NCI-H1105 (cell line): Measurements from ENCODE around the gene BTNL8.
"Not testable (repeated sequence)": the region's sequence is repeated elsewhere in the genome, so short reads cannot be mapped to it uniquely, and the experiment has no call there.

Source experiments
- DNase-seq: peaks from one replicate; lab custom pipeline; 2025; lab: John Stamatoyannopoulos, UW

The BTNL8 gene

DNA sequence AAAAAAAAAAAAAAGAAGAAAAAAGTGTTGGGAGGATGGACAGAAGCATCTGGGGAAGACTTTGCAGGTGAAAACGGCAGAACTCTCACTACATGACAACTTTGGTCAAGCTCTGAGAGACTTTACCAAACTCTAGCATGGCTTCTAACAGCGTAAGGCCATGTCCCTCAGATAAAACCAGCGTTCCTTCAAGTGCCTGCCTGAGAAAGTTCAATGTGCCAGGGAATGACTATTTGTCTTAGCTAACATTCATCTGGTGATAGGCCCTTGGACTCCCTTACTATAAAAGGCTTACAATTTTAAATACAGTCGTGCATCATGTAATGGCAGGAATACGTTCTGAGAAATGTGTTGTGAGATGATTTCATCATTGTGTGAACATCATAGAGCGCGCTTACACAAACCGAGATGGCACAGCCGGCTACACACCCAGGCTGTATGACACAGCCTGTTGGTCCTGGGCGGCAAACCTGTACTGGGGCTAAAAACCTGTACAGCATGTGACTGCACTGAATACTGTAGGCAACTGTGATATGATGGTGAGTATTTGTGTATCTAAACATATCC lies 23.0 kb upstream of the BTNL8 start:
- no peak for DNase-seq

DNA sequence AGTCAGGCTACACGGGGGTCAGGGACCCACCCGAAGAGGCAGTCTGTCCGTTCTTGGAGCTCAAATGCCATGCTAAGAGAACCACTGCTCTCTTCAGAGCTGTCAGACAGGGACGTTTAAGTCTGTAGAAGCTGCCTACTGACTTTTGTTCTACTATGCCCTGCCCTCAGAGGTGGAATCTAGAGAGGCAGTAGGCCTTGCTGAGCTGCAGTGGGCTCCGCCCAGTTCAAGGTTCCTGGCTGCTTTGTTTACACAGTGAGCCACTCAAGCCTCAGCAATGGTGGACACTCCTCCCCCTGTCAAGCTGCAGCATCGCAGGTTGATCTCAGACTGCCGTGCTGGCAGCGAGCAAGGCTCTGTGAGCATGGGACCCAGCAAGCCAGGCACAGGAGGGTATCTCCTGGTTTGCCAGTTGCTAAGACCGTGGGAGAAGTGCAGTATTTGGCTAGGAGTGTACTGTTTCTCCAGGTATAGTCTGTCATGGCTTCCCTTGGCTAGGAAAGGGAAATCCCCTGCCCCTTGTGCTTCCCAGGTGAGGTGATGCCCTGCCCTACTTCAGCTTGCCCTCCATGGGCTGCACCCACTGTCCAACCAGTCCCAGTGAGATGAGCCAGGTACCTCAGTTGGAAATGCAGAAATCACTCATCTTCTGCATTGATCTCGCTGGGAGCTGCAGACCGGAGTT lies 13.0 kb upstream of the BTNL8 start:
- not testable (repeated sequence) for DNase-seq

DNA sequence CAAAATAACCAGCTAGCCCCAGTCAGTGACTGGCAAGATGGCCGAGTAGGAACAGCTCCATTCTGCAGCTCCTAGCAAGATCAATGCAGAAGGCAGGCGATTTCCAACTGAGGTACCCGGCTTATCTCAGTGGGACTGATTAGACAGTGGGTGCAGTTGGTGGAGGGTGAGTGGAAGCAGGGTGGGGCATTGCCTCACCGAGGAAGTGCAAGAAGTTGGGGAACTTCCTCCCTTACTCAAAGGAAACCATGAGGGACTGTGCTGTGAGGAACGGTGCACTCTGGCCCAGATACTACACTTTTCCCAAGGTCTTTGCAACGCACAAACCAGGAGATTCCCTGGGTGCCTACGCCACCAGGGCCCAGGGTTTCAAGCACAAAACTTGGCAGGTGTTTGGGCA lies 9.6 kb upstream of the BTNL8 start:
- DNase-seq = no peak

DNA sequence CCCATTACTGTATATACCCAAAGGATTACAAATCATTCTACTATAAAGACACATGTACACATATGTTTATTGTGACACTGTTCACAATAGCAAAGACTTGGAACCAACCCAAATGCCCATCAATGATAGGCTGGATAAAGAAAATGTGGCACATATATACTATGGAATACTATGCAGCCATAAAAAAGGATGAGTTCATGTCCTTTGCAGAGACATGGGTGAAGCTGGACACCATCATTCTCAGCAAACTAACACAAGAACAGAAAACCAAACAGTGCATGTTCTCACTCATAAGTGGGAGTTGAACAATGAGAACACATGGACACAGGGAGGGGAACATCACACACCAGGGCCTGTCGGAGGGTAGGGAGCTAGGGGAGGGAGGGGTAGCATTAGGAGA lies 3.6 kb upstream of the BTNL8 start:
- DNase-seq = not testable (repeated sequence)

DNA sequence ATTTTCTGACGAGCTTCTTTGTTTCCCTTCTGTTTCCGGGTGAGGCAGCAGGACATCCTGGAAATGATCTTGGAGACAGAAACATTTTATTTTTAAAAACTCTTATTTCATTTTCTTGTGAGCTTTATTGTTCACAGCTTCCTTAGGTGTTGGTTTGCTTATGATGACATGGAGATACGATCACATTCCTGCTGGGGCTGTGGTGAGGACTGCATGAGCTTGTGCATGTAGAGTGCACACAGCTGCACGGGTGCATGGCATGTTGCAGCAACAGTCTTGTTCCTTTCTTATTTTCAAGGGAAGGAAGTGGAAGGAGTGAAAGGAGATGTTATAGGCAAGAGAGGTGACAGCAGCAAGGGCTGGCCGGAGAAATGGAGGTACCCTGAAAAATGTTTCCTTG lies 1.2 kb downstream of the BTNL8 start:
- DNase-seq = no peak

DNA sequence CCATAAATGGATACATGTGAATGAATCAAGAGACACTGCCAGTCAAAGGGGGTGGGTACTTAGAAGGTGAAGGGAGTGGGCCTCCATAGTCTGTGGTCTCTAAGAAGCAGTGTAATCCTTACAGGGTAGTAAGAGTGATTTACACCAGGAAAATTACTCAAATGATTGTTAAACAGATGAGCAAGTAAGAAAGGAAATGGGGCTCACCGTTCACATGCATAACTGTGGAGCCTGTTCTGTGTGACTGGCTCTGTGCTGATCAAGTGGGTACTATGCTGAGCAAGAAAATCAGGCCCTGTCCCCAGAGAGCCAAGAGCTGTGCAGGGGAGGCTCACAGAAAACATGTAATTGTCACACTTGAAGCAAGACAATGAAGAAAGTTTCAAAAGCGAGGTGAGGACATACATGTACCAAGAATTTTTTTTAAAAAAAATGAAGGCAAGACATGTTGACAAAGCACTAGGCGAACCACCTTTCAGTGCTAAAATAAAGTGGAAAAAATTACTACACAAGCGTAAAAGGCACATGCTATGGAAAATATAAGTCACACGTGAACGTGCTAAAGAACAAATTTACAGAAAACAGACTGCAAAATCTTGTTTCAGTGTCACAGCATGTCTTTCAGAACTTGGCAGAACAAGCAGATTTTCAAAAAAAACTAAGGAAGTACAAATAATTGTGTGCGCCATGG lies 2.5 kb downstream of the BTNL8 start:
- no peak for DNase-seq

DNA sequence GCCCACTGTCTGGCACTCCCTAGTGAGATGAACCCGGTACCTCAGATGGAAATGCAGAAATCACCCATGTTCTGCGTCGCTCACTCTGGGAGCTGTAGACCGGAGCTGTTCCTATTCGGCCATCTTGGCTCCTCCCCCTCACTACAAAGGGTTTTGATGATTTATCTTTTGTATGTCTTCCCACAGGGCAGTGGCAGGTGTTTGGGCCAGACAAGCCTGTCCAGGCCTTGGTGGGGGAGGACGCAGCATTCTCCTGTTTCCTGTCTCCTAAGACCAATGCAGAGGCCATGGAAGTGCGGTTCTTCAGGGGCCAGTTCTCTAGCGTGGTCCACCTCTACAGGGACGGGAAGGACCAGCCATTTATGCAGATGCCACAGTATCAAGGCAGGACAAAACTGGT lies 9.4 kb downstream of the BTNL8 start:
- DNase-seq = no peak

DNA sequence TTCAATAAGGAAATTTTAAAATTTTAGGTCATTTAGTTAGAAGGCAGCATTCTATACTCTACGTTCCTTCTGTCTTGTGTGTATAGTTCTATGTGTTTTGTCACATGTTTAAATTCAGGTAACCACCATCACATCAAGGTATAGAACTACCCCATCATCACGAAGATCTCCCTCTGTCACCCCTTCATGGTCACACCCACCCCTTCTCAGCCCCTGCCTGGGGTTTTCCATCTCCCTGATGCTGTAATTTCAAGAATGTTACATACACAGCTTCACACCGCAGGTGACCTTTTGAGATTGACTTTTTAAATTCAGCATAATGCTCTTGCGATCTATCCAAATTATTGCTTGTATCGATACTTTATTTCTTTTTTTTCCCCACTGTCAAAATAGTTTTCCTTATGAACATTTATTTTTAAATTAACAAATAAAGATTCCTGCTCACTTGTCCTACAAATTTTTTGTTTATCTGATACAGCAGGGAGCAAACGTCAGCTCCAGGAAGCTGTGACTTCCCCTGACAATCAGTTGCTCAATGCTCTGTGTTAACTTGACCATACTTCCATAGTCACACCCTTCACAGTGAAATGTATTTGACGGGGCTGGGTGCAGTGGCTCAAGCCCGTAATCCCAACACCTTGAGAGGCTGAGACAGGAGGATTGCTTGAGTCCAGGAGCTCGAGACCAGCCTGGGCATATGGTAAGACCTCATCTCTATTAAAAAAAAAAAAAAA lies 10.2 kb downstream of the BTNL8 start:
- DNase-seq = no peak

DNA sequence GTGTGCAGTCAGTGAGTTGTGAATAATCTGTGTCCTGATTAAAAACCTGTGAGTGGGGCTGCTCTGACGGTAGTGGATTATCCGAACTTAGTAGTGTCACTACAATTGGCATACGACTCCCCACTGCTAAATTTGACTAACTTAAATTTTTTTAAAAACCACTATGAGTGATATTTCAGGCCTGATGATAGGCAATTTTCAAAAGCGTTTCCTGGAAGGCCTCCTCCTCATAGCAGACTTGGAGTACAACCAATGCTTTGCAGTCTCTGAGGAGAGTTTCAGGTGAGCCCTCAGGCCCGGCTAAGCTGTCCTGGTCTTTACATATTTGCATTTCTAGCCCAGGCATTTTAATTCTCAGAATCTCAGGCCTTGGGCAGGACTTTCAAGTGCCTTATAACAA lies 10.8 kb downstream of the BTNL8 start:
- DNase-seq = no peak

DNA sequence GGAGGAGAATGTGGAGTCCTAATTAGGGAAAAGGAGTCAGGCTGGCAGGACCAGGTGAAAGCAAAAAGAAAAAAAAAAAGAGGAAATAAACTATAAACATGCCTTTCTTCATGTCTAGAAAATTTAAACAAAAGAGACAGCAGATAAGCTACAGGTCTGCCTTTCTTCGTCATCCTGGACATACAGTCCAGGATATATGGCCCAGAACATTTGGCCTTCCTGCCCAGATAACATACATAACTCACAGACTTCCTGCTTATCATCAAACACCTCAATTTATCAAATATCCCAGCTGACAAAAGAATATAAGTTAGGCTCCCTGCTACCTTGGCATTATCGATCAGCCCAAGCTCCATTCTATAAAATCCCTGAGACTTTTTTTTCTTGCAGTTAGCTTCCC lies 11.2 kb downstream of the BTNL8 start:
- DNase-seq = no peak

DNA sequence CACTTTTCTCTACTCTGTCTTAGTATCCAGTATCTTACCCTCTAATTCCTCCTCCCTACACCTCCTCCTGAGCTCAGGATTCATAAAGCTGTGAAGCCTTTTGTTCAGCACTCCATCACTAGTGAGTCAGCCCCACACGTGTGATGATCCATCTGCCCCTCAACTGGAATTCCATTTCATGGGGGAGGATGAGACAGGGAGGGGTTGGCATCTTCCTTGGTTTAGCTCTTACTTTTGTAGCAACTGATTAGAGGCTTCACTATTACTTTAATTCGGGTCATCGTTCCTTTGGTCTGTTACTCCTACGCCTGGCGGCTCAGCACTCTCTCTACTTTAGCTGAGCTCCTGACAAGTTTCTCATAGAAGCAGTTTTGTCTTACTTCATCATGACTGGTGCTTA lies 11.8 kb downstream of the BTNL8 start:
- no peak for DNase-seq

DNA sequence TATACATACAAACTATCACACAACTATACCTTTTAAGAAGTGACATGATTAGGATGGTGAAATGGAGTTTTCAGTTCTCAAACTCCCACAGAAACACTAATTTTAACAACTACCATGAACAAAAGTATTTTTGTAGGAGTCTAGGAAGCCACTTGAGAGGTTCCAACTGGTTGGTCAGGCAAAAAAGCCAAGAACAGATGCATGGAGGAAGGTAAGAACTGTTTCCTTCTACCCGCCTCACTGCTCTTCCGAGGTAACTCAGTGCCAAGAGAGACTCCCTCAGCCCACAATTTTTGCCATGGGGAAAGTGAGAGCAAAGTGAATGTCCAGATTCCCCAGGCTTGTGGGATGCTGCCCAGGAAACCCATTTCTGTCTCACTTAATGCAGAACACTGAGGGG lies 15.7 kb downstream of the BTNL8 start:
- DNase-seq = no peak

DNA sequence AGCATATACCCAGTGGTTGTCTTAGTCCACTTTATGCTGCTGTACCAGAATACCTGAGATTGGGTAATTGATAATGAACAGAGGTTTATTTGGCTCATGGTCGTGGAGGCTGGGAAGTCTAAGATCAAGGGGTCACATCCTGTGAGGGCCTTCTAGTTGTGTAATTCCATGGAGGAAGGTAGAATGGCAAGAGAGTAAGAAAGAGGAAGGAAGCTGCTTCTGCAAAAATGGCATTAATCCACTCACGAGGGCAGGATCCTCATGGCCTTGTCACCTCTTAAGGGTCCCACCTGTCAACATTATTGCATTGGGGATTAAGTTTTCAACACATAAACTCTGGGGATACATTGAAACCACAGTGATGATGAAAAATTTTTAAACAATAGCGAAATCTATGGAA lies 17.0 kb downstream of the BTNL8 start:
- DNase-seq = no peak

DNA sequence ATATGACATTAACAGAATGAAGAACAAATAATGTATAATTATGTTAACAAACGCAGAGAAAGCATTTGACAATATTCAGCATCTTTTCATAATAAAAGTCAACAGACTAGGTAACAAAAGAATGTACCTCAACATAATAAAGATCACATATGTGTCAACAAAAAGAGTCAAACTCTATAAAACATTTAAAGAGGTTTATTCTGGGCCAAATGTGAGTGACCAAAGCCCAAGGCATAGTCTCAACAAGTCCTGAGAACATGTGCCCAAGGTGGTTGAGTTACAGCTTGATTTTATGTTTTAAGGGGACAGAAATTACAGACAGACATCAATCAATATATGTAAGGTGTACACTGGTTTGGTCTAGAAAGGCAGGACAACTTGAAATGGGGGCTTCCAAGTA lies 19.4 kb downstream of the BTNL8 start:
- DNase-seq = no peak

DNA sequence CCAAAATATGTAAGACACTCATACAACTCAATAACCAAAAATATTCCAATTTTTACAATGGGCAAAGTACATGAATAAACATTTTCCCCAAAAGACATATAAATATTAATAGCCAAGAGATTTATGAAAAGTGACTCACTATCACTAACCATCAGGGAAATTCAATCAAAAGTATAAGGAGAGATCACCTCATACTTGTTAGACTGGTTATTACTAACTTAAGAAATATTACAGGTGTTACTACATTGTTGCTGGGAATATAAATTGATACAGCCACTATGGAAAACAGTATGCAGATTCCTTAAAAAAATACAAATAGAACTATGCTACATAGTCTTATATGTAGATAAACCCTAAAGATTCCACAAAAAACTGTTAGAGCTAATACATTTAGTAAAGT lies 21.8 kb downstream of the BTNL8 start:
- no peak for DNase-seq

DNA sequence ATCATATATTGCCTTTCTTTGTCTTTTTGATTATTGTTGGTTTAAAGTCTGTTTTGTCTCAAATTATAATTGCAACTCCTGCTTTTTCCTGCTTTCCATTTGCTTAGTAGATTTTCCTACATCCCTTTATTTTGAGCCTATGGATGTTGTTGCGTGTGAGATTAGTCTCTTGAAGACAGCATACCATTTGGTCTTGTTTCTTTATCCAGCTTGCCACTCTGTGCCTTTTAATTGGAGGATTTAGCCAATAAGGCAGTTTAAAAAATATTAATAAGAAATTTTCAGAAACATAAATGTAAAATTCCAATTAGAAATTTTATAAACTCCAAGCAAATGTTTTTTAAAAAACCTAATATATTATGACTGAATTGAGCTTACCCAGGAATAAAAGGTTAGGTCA lies 24.0 kb downstream of the BTNL8 start:
- DNase-seq = no peak

DNA sequence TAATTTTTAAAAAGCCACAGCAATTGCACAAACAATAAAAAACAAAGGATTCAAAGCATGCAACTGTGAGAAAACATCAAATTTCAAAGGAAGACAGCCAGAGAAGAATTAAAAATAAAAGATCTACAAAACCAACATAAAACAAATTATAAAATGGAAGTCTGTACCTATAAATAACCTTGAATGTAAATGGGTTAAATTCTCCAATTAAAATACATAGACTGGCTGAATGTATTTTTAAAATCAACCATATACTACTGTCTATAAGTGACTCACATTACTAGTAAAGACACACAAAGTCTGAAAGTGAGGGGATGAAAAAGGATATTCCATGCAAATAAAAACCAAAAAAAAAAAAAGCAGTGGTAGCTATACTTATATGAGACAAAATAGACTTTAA lies 33.7 kb downstream of the BTNL8 start:
- DNase-seq = no peak

DNA sequence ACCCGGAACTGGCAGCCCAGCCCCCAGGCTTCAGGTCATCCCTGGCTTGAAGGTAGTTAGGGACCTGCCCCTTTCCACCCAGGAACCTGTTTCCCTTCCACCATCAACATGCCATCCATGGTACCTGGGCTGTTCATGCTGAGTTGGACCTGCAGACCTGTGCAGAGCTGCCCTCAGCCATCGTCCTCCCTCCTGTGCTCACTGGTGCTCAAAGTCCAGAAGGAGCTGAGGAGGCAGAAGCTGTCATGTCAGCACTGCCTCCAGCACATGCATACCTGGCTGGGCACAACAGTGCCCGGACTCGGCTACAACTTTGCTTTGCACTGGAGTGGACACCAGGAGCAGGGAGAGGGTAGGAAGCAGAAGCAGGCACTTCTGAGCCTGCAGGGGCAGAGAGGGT lies 36.2 kb downstream of the BTNL8 start:
- no peak for DNase-seq

DNA sequence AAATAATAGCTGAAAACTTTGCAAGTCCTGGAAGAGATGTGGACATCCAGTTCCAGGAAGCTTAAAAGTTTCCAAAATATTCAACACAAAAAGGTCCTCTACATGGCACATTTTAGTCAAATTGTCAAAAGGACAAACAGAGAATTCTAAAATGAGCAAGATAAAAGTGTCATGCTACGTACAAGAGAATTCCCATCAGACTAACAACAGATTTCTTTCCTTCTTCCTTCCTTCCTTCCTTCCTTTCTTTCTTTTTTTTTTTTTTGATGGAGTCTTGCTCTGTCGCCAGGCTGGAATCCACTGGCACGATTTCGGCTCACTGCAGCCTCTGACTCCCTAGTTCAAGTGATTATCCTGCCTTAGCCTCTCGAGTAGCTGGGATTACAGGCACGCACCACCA lies 39.3 kb downstream of the BTNL8 start:
- no peak for DNase-seq

DNA sequence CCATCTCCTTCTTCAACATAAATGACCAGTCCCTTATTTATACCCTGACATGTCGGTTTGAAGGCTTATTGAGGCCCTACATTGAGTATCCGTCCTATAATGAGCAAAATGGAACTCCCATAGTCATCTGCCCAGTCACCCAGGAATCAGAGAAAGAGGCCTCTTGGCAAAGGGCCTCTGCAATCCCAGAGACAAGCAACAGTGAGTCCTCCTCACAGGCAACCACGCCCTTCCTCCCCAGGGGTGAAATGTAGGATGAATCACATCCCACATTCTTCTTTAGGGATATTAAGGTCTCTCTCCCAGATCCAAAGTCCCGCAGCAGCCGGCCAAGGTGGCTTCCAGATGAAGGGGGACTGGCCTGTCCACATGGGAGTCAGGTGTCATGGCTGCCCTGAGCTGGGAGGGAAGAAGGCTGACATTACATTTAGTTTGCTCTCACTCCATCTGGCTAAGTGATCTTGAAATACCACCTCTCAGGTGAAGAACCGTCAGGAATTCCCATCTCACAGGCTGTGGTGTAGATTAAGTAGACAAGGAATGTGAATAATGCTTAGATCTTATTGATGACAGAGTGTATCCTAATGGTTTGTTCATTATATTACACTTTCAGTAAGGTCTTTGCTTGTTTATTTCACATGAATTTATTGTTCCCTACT lies 51.5 kb downstream of the BTNL8 start:
- DNase-seq = no peak

DNA sequence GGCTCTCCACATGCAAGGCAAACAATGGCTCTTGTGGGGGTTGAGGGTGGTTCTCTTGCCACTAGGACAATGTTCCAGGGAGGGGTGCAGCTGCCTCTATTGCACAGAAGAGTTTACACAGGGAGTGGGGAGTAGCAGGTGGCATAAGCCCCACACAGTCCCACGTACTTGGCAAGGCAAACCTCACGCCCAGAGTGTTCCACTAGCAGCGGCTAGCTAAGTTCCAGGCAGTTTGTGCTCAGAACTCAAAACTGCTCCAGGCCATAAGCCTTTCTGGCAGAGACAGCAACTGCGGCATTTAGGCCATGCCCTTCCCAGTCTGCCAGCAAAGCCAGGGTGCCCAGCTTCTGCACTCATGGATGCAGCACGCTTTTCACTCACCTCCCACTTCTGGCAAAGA lies 60.7 kb downstream of the BTNL8 start:
- no peak for DNase-seq

DNA sequence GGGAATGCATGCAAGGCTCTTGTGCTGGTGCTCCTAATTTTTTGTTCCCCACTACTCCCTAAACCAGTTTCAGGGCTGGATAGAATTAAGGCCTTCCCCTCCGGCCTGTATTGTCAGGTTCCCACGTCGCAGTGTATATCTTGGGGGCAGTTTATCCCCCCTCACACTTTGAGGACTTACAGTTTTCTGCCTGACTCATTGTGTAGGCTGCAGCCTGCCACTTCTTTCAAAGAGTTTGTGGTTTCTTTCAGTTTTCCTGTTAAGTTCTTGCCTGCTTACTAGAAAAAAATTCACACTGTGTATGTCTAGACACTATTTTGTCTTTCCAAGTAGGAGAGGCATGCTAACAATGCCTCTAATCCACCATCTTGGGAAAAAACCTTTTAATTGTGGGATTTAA lies 61.2 kb downstream of the BTNL8 start:
- no peak for DNase-seq

DNA sequence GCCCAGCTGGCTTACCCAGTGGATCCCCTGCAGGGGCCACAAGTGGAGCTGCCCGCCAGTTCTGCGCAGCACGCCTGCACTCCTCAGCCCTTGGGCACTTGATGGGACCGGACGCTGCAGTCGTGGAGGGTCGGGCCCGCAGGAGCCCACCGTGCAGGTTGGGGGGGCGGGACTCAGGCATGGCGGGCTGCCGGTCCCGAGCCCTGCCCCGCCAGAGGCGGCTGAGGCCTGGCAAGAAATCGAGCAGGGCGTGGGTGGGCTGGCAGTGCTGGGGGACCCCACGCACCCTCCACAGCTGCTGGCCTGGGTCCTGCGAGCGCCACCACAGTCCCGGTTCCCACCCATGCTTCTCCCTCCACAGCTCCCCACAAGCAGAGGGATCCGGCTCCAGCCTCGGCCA lies 70.4 kb downstream of the BTNL8 start:
- DNase-seq = no peak
